ENCODE measurements around the gene PCDH17.

DNA sequence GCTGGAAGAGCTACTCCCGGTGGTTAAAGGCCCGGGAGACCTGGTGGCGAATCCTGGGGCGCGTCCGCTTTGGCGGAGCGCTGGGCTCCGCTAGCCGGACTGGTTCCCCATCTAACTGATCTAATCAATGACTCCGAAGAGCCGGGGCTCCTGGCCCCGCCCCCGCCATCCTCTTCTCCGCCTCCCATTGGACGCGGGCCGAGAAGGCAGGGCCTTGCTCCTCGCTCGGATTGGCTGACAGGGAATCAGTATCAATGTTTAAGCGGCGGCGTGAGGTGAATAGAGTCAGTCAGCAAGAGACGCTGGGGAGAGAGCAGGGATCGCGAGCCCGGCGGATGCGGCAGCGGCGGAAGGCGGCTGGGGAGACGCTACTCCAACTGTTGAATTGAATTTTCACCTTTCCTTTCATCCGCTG is 1.7 kb upstream of the PCDH17 start:
- TF ChIP-seq, protein P1, sequence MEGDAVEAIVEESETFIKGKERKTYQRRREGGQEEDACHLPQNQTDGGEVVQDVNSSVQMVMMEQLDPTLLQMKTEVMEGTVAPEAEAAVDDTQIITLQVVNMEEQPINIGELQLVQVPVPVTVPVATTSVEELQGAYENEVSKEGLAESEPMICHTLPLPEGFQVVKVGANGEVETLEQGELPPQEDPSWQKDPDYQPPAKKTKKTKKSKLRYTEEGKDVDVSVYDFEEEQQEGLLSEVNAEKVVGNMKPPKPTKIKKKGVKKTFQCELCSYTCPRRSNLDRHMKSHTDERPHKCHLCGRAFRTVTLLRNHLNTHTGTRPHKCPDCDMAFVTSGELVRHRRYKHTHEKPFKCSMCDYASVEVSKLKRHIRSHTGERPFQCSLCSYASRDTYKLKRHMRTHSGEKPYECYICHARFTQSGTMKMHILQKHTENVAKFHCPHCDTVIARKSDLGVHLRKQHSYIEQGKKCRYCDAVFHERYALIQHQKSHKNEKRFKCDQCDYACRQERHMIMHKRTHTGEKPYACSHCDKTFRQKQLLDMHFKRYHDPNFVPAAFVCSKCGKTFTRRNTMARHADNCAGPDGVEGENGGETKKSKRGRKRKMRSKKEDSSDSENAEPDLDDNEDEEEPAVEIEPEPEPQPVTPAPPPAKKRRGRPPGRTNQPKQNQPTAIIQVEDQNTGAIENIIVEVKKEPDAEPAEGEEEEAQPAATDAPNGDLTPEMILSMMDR (IDR thresholded peaks at IDR 0.05), result no peak
- no peak for TF ChIP-seq NR3C1 (IDR thresholded peaks at IDR 0.05)
- no peak for TF ChIP-seq CHD2 (IDR thresholded peaks at IDR 0.05; ENCODE audit: low read length, partially characterized antibody)
- no peak for TF ChIP-seq JUN (IDR thresholded peaks at IDR 0.05)
- no peak for TF ChIP-seq HEYL (CRISPR knock-in tag; IDR thresholded peaks at IDR 0.05)
- TF ChIP-seq POLR2A (IDR thresholded peaks at IDR 0.05; ENCODE audit: low read length), result no peak
- no peak for TF ChIP-seq ESRRA (IDR thresholded peaks at IDR 0.05; ENCODE audit: borderline replicate concordance, low read length)
- no peak for TF ChIP-seq EP300 (IDR thresholded peaks at IDR 0.05)

All from A549 (cell line).